HG03460 (cell line): ENCODE data around the gene HCN3.

Experiments
- ATAC-seq: cut with Tn5 transposase; IDR thresholded peaks from one replicate; pipeline ENCODE4 v1.9.1; 2021; ENCODE audit not compliant: unreplicated experiment

Gene HCN3

DNA sequence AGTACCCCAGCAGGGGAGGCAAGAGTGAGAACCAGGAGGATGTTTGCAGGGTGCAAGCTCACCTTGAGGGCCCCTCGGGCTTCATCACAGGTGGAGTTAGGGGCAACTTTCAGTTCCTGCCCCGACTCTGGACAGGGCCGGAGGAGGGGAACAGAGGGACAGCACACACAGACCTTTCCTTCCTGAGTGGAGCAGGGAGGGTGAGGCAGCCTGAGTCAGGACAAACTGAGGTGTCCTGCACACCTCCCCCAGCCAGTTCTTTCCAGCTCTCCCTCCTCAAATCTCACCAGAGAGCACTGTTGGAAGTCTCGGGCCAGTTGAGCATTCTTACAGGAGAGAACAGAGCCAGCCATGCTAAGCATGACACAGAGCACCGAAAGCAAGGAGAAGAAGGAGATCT is 23.5 kb upstream of the HCN3 start:
- no peak for ATAC-seq

DNA sequence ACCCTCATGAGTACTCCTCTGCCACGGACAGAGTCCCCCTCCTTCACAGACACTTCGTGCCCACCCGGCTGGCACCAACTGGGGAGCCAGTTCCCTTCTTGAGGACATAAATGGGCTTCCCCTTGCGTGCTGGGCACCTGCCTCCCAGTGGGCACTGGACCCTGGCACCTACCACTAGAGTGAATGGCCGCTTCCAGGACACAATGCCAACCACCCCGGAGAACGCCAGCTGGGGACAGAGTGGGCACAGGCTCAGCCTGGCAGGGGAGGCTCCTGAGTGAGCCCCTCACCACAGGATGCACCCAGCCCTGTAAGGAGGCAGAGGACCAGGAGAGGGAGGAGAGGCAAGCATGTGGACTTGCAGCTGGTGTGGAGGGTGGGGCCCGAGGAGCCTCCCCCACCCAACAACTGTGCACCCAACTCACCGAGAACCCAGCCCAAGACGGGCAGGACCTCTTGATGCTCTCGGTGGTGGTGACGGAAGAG is 23.0 kb upstream of the HCN3 start:
- no peak for ATAC-seq

DNA sequence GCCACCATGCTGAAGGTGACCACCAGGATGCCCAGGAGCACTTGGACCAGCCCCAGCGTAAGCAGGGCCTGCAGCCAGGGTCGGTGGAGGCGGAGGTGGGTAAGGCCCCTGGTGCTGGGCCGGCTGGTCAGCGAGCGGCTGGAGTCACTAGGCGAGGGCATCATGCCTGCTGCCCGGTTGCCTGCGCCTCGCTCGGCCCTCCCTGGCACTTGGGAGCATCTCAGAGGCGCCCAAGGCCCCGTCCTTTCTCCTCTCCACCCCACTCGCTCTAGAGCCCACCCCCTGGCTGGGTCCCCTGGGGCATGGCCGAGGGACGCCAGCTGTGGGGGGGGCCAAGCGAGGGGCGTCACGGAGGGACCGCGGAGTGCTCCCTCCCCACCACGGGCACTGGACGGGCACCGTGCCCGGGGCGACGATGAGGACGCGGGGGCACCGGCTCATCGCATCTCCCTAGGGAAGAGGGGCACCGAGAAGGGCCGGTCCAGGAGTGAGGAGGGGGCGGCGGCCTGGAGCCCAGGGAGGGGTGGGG is 22.5 kb upstream of the HCN3 start:
- no peak for ATAC-seq

DNA sequence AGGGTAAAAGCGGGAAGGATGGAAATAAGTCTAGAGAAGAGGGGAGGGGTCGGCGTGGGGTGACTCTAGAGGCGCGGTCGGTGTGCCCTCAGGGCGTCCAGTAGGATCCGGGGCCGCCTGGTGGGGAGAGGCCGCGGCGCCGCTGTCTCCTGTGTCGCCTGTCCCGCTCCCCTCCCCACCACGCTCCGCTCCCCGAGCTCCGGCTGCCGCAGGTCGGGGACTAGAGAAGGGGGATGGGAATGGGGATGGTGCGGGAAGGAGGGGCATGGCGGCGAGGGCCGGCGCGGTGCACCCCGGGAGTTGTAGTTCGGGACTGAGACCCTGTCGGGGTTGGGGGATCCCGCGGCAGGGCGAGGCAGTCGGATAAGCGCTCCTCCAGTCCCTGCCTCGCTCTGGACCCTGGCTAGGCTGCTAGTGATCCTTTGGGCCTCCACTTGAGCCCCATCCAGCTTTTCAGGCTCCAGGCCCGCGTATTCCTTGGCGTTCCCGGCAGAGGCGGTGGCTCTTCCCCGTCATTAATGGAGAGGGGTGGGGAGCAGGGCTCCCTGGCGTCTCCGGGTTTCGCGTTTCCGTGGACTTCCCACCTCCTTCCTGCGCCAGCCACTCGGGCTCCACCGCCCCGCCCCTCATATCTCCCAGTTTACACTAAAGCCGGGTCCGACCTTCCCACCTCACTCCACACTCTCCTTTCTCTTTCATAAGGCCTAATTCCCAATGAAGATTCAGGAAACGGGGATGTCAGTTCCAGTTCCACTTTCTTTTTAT is 21.8 kb upstream of the HCN3 start, which contains the start of gene ENTREP3:
Gene ENTREP3 (minus strand): TSS at position 241 of the 765 bp plus-strand sequence. CDS start 606 bp downstream, outside the sequence.
- ATAC-seq: peak; percentile 45

DNA sequence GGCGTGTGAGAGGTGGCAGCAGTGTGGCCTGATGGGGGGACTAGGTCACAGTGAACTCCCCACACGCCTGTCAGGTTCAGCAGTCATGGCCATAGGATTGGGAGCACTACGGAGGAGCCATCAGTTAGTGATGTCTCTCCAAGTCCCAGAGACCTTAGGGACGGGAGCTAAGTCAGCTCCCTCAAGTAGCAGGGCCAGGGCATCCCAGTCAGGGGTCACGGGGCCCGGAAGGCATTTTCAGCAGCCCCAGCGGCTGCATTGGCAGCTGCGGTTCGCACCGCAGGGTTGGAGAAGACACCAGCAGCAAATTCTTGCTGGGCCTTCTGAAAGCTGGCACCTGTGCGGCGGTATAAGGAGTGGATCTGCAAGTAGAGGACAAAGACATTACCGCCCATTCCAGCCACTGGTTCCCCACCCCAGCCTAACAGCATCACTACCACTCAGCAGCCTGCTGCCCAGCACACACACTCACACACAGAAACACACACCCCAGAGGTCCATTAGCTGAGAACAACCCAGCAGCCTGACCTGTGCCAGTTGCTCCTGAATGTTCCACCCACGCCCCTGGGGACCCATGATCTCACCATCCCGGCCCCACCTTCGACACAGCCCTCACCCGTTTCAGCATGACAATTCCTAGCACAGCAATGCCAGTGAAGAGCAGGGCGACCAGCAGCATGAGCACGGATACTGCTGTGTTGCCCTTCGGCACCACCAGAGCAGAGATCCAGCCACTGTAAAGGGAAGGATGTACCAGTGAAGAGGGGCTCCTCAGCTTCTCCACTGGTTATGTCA is 21.0 kb upstream of the HCN3 start:
- no peak for ATAC-seq

DNA sequence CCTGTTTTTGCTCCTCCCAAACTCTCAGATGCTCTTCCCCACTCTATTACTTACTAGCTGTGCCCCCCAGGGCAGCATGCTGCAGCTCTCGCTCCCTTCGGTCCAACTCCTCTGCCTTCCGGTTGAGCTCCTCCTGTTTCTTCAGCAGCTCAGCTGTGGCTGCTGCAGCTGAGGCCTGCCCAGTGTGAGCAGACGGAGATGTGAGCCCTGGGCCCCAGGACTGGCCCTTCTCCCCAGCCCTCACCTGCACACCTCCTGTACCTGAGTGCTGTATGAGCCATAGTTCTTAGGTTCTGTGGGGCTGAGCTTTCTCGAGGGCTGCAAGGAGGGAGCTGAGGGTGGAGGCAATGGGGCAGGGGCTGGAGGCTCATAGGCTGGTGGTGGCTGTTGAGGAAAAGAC is 17.0 kb upstream of the HCN3 start:
- no peak for ATAC-seq

DNA sequence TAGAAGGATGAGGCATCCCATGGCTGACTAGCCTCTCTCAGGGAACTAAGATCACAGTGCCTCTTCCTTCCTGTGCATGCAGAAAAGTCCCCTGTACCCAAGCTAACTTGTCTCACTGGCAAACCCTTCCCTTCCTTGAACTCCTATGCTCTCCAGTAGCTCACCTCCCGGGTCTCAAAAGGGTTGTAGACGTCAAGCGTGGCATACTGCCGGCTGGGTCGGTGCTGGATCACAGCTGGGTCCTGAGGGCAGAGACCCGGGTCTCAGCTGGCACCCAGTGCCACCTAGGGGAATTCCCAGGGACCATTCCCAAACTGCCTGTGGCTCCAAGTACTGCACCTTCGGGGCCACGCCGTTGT is 15.8 kb upstream of the HCN3 start:
- no peak for ATAC-seq

DNA sequence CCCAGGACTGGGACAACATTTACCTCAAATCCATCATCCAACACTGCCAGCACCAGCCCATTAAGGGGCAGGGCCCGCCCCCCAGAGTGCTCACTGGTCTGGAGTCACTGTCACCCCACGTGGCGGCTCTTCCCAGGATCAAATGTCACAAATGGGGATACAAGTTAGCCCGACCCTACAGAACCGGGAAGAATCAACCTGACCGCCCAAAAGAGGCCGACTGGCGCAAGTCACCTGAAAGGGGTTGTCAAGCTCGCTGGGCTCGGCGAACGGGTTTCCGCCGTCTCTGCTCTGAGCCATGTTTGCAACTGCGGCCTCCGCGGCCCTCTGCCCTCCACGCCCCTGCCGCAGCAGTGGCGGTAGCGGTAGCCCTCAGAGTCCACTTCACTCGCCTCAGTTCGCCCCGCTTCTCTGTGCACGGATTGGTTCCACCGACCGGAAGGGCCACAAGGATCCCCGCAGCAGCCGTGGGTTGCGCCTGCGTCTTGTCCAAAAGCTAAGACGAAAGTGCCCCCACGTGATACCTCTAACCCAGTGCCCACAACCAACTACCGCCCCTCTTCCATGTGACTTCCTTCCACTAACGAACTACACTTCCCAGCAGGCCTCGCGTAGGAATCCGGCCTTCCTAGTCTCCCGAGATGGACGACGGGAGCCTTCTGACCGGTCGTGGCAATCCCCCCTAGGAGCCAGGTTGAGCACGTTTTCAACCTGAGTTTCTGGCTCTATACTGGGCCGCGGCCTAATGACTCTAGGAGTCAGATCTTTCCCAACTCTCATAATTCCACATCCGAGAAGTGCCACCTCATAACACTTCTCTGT is 15.2 kb upstream of the HCN3 start, which contains the start of gene SCAMP3:
Gene SCAMP3 (minus strand): TSS at position 509 of the 822 bp plus-strand sequence. CDS start 209 bp downstream, at position 300.
- peak; percentile 92 for ATAC-seq

DNA sequence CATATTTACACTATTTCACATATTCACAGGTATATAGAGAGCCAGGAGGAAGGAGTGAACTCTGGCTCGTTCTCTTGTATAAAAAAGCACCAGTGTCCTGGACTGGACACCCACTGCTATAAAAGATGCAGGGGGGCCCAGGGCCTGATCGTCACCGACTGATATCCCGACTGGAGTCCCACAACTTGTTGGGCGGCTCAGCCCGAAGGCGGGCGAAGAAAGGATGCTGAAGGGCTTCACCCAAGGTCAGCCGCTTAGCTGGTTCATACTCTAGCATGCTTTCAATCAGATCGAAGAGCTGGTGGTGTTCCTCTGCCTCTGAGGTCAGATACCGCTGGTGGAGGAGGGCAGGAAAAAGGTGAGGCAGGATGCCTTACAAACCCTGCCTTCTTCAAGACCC is 14.2 kb upstream of the HCN3 start:
- no peak for ATAC-seq

DNA sequence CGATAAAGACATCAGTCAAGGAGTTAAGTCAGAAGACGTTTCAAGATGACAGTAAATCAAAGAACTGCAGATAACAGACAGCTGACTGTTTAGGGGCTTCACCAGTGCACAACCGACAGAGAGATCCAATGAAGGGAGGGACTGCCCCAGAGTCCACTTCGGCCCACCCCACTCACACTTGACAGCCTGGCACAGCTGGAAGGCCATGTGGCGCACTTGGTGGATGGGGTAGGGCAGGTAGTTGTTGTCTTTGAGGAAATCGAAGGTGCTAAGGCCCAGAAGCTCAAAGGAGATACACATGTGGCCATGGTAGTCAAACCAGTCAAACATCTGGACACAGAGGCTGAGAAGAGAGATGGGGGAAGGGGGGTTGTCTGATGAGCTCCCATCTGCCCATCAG is 10.7 kb upstream of the HCN3 start:
- ATAC-seq: no peak

DNA sequence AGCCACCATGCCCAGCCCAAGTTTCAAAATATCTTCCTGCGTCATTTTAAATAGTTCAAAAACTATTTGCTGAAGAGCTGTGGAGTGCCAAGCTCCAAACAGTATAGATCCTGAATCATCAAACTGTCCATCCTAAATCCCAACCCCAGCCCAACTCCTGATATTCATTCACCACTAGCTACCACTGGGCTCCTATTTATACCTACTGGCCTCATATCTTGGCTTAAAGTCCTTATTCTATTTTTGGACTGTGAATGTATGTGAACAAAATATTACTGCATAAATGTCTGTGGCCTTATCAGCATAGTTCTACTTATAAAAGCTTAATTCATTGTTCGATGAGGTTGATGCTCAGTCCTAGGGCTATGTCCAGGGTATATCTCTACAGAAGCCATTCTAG is 9.9 kb upstream of the HCN3 start:
- no peak for ATAC-seq

GRCh38 chr1:155268630-155269029 is 8.6 kb upstream of the HCN3 start:
- no peak for ATAC-seq

- ATAC-seq: no peak
These were observed 7.9 kb upstream of the HCN3 start for GRCh38 chr1:155269381-155269780.

DNA sequence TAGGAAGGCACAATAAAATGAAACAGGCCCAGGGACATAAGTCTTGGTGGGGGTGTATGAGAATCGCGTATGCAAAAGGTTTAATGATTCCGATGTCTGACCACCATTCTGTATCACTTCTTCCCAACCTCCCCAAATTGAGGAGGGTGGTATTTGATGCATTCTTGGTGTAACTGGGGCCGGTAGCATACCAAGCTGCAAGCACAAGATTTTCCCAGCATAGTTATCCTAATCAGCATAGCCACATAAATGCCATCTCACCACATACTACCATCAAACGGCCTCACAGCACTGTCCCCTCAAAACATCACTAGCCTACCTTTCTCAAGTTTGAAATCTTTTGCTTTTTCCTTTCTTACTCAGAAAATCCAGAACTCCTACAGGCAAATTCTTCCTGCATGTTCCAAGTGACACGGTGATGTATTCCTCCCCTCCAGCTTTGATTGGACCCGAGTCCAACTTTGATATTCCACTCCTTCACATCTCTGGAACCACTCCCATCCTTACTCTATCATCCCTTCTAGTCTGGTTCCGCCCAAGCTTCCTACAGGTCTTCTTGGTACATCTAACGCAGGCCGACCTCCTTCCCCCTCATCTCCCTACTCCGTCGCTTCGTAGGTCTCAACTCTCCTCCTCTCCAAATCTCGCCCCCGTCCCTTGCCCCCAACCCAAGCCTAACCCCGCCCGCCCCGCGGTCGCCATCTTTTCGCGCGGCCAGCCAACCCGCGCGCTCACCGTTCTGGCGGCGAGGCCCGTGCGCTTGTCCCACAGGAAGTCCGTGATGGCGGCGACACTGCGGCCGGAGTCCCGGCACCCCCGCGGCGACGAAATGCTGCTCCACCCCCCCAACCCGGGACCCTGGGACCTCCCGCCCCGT is 4.6 kb upstream of the HCN3 start:
- ATAC-seq: peak; percentile 26

DNA sequence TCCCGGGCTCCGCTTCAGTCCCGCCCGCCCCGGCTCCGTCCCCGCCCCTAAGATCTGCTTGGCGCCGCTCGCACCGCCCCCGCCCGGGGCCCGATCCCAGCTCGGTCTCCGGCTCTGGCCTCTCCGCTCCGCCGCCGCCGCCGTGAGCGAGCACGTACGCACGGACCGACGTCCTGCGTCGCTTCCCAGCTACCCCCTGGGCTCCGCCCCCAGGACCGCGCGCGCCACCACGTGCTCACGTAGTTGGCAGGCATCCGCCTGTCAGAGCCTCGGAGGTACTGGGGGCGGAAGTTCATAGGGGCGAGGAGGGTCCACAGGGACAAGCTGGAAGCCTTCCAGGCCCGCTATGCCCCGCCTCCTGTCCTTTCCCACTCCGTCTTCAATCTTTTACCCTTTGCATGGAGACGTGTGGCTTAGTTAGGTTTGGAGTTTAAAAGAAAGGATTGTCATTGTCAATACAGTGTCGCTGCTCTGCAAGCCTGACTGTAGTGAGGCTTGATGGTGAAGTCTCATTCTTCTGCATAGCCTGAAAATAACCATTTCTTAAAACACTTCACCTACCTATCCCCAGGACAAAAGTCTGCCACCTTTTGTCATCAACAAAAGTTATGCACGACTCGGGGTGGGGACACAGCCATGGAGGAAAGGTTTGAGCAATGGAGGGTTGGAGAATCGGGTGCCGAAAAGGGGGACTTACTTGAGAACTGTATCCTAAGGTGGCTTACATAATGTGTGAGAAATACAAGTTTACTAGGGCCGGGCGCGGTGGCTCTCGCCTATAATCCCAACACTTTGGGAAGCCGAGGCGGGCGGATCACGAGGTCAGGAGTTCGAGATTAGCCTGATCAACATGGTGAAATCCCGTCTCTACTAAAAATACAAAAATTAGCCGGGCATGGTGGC is 3.7 kb upstream of the HCN3 start, which contains the start of gene CLK2:
Gene CLK2 (minus strand): TSS at position 162 of the 903 bp plus-strand sequence. CDS start 2,527 bp downstream, outside the sequence.
- ATAC-seq: peak; percentile 78

DNA sequence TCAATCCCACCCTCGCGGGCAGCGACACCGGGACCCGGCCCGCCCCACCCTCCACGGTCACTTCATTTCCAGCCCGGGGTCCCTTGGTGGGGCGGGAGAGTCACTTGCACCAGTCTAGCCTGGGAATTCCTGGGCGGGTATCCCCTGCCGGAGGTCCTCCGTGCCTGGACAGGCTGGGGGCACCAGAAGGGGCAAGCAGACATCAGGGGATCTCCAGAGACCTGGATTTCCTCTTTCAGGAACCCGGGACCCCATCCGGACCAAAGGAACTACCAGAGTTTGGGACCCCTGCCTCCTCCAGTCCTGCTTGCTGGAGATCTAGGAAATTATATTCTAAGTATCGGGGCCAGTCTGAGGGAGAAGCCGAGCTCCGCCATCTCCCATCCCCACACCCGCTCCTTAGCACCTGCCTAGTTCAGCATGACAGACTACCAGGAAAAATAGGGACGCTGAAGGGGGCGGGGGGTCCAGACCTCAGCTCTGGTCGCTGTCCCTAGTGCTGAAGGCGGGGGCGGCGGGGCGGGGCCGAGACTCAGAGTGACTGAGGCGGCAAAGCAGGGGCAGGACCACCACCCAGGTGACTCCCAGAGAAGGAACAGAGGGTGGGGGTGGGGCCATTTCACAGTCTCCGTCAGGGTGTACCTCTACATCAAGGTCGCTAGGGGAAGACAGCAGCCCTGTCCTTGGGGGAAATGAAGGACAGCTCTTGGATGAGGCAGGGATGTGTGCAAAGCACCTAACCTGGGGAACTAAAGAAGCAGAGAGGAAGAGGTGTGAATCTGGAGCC is 832 bp downstream of the HCN3 start:
- no peak for ATAC-seq

DNA sequence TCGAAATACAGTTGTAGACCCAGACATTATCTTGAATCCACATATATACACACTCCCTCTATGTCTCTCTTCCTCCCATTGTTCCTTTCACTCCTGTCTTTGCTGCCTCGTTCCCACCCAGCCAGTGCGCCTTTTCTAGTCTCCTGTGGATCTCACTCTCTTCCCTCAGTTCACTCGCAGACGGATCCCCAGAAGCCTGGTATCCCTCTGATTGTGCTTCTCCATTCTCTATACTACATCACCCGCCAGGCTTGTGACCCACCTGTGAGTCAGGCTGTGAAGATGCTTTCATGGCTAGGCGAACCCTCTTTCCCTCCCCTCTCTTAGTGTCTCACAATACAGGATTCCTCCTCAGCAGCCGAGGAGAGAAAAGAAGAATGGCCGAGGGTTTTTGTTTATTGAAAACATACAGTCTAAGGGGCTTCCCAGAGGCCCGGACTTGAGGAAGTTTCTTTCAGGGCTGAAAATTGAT is 1.5 kb downstream of the HCN3 start:
- no peak for ATAC-seq

- no peak for ATAC-seq
These were observed 2.0 kb downstream of the HCN3 start for GRCh38 chr1:155279268-155279667.
